ENCODE results near the gene PDGFB. TPM values are rescaled to one million over a fixed set of nuclear protein-coding genes. Genes with fewer than 3 reads are reported as not detected.

Gene PDGFB
- total RNA-seq, 1 donor from 2014 or later = 2.3 TPM

GRCh38 chr22:39185601-39186012 is 59.2 kb downstream of the PDGFB start:
- Mint-ChIP-seq H3K9me3 (no peaks in the 10 kb centered on the region), H3K27me3 (peaks cover 16% of the 10 kb centered on the region), H3K4me1 (no peaks in the 10 kb centered on the region), H3K36me3 (ENCODE audit: low read depth) (no peaks in the 10 kb centered on the region), H3K27ac (no peak overlapping the region), H3K4me3 (no peak overlapping the region)
- no peak for DNase-seq
- intact Hi-C loops (cut with micrococcal nuclease) = no loop called here

GRCh38 chr22:39184586-39185577 is 59.9 kb downstream of the PDGFB start:
- Mint-ChIP-seq H3K27me3 (peaks cover 16% of the 10 kb centered on the region), H3K9me3 (no peaks in the 10 kb centered on the region), H3K4me1 (no peaks in the 10 kb centered on the region), H3K4me3 (no peak overlapping the region), H3K27ac (no peak overlapping the region), H3K36me3 (ENCODE audit: low read depth) (no peaks in the 10 kb centered on the region)
- intact Hi-C loops (cut with micrococcal nuclease) = no loop called here
- DNase-seq = no peak

- H3K4me3 Mint-ChIP-seq = no peak overlapping the region
- no peak for DNase-seq
- no peaks in the 10 kb centered on the region for H3K9me3 Mint-ChIP-seq
- intact Hi-C loops (cut with micrococcal nuclease) = no loop called here
- H3K4me1 Mint-ChIP-seq = no peaks in the 10 kb centered on the region
- H3K36me3 Mint-ChIP-seq (ENCODE audit: low read depth) = no peaks in the 10 kb centered on the region
- H3K27me3 Mint-ChIP-seq = peaks cover 14% of the 10 kb centered on the region
- H3K27ac Mint-ChIP-seq = no peak overlapping the region
Observed at GRCh38 chr22:39183991-39184585, 60.7 kb downstream of the PDGFB start.

- H3K4me1 Mint-ChIP-seq = peaks cover 6% of the 10 kb centered on the region
- no peaks in the 10 kb centered on the region for H3K36me3 Mint-ChIP-seq (ENCODE audit: low read depth)
- intact Hi-C loops (cut with micrococcal nuclease) = no loop called here
- H3K4me3 Mint-ChIP-seq = no peak overlapping the region
- DNase-seq = no peak
- H3K27me3 Mint-ChIP-seq = peaks cover 14% of the 10 kb centered on the region
- no peak overlapping the region for H3K27ac Mint-ChIP-seq
- H3K9me3 Mint-ChIP-seq = no peaks in the 10 kb centered on the region
Observed at GRCh38 chr22:39182478-39183030, 62.2 kb downstream of the PDGFB start.

DNA sequence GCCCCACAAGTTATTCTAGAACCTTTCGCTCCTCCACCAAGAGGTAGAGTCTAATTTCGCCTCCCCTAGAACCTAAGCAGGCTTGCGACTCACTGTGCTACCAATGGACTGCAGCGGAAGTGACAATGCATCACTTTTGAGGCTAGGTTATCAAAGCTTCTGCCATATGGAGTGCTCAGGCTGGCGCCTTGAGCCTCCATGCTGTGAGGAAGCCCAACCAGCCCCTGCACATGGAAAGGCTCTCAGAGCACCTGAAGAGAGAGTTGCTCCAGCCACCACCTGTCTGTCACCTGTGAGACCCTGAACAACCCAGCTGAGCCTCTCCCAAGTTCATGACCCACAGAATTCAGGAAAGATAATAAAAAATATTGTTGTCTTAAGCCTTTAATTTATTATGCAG is 63.0 kb downstream of the PDGFB start:
- Mint-ChIP-seq H3K4me3 (no peak overlapping the region), H3K27me3 (peaks cover 10% of the 10 kb centered on the region), H3K4me1 (peaks cover 6% of the 10 kb centered on the region), H3K27ac (no peak overlapping the region), H3K9me3 (no peaks in the 10 kb centered on the region), H3K36me3 (ENCODE audit: low read depth) (no peaks in the 10 kb centered on the region)
- intact Hi-C loops (cut with micrococcal nuclease) = no loop called here
- DNase-seq = no peak

GRCh38 chr22:39181356-39181755 is 63.4 kb downstream of the PDGFB start:
- Mint-ChIP-seq H3K27ac (no peak overlapping the region), H3K4me1 (peaks cover 6% of the 10 kb centered on the region), H3K4me3 (no peak overlapping the region), H3K27me3 (peaks cover 8% of the 10 kb centered on the region), H3K9me3 (no peaks in the 10 kb centered on the region), H3K36me3 (ENCODE audit: low read depth) (no peaks in the 10 kb centered on the region)
- intact Hi-C loops (cut with micrococcal nuclease) = no loop called here
- no peak for DNase-seq

DNA sequence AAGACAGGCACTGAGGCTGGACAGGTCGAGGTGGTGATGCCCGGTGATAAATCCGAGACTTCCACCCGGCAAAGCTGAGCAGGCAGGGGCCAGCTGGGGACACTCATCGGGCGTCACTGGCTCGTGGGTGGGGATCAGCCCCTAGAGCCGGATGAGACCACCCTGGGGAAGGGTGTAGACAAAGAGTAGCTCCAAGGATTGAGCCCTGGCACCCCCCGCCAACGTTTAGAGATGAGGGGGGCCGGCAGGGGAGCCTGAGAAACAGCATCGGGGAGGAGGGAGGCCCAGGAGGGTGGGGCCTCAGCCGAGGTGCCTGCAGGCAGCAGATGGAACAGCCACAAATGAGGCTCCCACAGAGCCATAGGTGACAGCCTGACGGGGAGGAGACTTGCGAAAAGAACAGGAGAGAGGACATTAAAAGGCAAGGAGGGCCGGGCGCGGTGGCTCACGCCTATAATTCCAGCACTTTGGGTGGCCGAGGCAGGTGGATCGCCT is 64.9 kb downstream of the PDGFB start:
- Mint-ChIP-seq H3K27me3 (peaks cover 4% of the 10 kb centered on the region), H3K36me3 (ENCODE audit: low read depth) (no peaks in the 10 kb centered on the region), H3K4me1 (peaks cover 6% of the 10 kb centered on the region), H3K27ac (no peak overlapping the region), H3K4me3 (no peak overlapping the region), H3K9me3 (no peaks in the 10 kb centered on the region)
- DNase-seq = no peak
- intact Hi-C loops (cut with micrococcal nuclease) = no loop called here

GRCh38 chr22:39179401-39179827 is 65.4 kb downstream of the PDGFB start:
- no peak overlapping the region for H3K27ac Mint-ChIP-seq
- no peak for DNase-seq
- peaks cover 4% of the 10 kb centered on the region for H3K27me3 Mint-ChIP-seq
- intact Hi-C loops (cut with micrococcal nuclease) = no loop called here
- no peak overlapping the region for H3K4me3 Mint-ChIP-seq
- H3K36me3 Mint-ChIP-seq (ENCODE audit: low read depth) = no peaks in the 10 kb centered on the region
- no peaks in the 10 kb centered on the region for H3K9me3 Mint-ChIP-seq
- H3K4me1 Mint-ChIP-seq = peaks cover 11% of the 10 kb centered on the region

GRCh38 chr22:39178206-39179111 is 66.3 kb downstream of the PDGFB start:
- no peak for DNase-seq
- H3K36me3 Mint-ChIP-seq (ENCODE audit: low read depth) = no peaks in the 10 kb centered on the region
- intact Hi-C loops (cut with micrococcal nuclease) = no loop called here
- H3K27ac Mint-ChIP-seq = peak overlapping the region; percentile 53
- H3K9me3 Mint-ChIP-seq = no peaks in the 10 kb centered on the region
- peaks cover 18% of the 10 kb centered on the region for H3K4me1 Mint-ChIP-seq
- H3K27me3 Mint-ChIP-seq = peaks cover 4% of the 10 kb centered on the region
- H3K4me3 Mint-ChIP-seq = no peak overlapping the region

- Mint-ChIP-seq H3K9me3 (no peaks in the 10 kb centered on the region), H3K36me3 (ENCODE audit: low read depth) (no peaks in the 10 kb centered on the region), H3K27me3 (peaks cover 4% of the 10 kb centered on the region), H3K4me3 (no peak overlapping the region), H3K27ac (peak overlapping the region; percentile 62), H3K4me1 (peaks cover 24% of the 10 kb centered on the region)
- intact Hi-C loops (cut with micrococcal nuclease) = no loop called here
- DNase-seq = no peak
Observed at GRCh38 chr22:39177791-39178190, 67.0 kb downstream of the PDGFB start.

- Mint-ChIP-seq H3K27ac (peak overlapping the region; percentile 62), H3K27me3 (peaks cover 2% of the 10 kb centered on the region), H3K9me3 (no peaks in the 10 kb centered on the region), H3K4me3 (no peak overlapping the region), H3K36me3 (ENCODE audit: low read depth) (no peaks in the 10 kb centered on the region), H3K4me1 (peaks cover 24% of the 10 kb centered on the region)
- peak; percentile 57 for DNase-seq
- intact Hi-C loops (cut with micrococcal nuclease) = no loop called here
Observed at GRCh38 chr22:39177456-39177775, 67.4 kb downstream of the PDGFB start.

GRCh38 chr22:39176714-39177455 is 67.9 kb downstream of the PDGFB start:
- Mint-ChIP-seq H3K36me3 (ENCODE audit: low read depth) (no peaks in the 10 kb centered on the region), H3K9me3 (no peaks in the 10 kb centered on the region), H3K27ac (no peak overlapping the region), H3K4me3 (no peak overlapping the region), H3K4me1 (peaks cover 26% of the 10 kb centered on the region), H3K27me3 (peaks cover 2% of the 10 kb centered on the region)
- intact Hi-C loops (cut with micrococcal nuclease) = no loop called here
- DNase-seq = peak; percentile 54

Measured in activated CD4-positive, alpha-beta T cell treated with anti-CD3 and anti-CD28 coated beads, Interleukin-2, amount 10 ng/mL, durations not matched to agents 24 days and 14 days (primary cell).